ENCODE results near the gene RABEP2.
"Not testable (repeated sequence)": the region's sequence is repeated elsewhere in the genome, so short reads cannot be mapped to it uniquely, and the experiment has no call there.

RABEP2 gene

DNA sequence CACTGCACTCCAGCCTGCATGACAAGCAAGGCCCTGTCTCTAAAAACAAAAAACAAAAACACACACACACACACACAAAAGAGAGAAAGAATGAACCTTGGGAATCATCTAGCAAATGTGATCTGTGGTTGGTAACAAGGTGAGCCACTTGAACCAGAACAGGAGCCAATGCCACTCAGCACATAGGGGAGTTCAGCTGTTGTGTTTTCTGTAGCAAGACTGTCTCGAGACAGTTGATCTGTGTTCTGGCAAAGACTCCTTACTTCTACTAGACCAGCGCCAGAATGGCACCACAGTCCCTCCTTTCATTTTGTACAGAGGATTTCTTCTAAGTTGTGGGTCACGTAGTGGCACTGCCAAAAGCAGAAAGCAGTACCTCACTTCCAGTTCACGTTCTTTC lies 26.1 kb downstream of the RABEP2 start:
- H3K4me3 ChIP-seq (ENCODE audit: low read depth, low read length): no peak overlapping the region
- no peak for DNase-seq (ENCODE audit: low read depth)
- TF ChIP-seq, protein P1, sequence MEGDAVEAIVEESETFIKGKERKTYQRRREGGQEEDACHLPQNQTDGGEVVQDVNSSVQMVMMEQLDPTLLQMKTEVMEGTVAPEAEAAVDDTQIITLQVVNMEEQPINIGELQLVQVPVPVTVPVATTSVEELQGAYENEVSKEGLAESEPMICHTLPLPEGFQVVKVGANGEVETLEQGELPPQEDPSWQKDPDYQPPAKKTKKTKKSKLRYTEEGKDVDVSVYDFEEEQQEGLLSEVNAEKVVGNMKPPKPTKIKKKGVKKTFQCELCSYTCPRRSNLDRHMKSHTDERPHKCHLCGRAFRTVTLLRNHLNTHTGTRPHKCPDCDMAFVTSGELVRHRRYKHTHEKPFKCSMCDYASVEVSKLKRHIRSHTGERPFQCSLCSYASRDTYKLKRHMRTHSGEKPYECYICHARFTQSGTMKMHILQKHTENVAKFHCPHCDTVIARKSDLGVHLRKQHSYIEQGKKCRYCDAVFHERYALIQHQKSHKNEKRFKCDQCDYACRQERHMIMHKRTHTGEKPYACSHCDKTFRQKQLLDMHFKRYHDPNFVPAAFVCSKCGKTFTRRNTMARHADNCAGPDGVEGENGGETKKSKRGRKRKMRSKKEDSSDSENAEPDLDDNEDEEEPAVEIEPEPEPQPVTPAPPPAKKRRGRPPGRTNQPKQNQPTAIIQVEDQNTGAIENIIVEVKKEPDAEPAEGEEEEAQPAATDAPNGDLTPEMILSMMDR (IDR thresholded peaks at IDR 0.05; ENCODE audit: control insufficient read depth, extremely low read depth, insufficient read depth): no peak

DNA sequence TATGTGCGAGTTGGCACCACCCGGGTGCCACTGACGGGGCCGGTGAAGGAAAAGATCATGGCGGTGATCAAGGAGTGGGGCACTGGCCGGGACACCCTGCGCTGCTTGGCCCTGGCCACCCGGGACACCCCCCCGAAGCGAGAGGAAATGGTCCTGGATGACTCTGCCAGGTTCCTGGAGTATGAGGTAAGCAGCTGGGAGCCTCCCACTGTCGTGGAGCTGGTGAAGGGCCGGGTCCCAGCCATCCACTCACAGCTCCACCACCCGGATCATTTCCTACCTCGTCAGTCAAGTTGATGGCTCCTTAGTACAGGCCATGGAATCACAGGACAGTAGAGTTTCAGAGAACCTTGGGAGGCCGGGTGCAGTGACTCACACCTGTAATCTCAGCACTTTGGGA lies 26.8 kb downstream of the RABEP2 start:
- DNase-seq (ENCODE audit: low read depth): no peak
- TF ChIP-seq, protein P1 (IDR thresholded peaks at IDR 0.05; ENCODE audit: control insufficient read depth, extremely low read depth, insufficient read depth): no peak
- no peak overlapping the region for H3K4me3 ChIP-seq (ENCODE audit: low read depth, low read length)

DNA sequence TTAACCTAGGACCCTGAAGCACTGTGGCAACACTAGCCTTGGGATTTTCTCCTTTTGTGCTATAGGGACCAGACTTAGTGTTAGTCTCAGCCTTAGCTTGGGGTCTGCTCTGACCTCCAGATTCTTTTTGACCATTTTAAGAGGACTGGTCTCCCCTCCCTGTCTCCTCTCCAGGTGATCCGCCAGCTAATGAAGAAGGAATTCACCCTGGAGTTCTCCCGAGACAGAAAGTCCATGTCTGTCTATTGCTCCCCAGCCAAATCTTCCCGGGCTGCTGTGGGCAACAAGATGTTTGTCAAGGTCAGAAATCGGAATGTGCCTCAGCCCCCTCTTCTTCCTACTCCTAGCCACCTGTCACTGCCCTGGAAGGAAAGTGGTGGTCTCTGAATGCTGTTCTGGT lies 27.2 kb downstream of the RABEP2 start:
- H3K4me3 ChIP-seq (ENCODE audit: low read depth, low read length): no peak overlapping the region
- DNase-seq (ENCODE audit: low read depth): no peak
- TF ChIP-seq, protein P1 (IDR thresholded peaks at IDR 0.05; ENCODE audit: control insufficient read depth, extremely low read depth, insufficient read depth): no peak

DNA sequence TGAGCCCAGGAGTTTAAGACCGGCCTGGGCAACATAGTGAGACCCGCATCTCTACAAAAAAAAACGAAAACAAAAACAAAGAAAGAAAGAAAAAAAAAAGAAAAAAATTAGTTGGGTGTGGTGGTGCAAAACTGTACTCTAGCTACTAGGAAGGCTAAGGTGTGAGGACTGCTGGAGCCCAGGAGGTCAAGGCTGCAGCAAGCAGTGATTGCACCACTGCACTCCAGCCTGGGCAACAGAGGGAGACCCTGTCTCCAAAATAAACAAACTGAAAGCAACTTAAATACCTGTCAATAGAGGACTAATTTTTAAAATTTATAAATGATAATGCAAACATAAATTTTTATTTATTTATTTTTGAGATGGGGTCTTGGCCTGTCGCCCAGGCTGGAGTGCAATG lies 29.4 kb downstream of the RABEP2 start:
- no peak overlapping the region for H3K4me3 ChIP-seq (ENCODE audit: low read depth, low read length)
- TF ChIP-seq, protein P1 (IDR thresholded peaks at IDR 0.05; ENCODE audit: control insufficient read depth, extremely low read depth, insufficient read depth): no peak
- no peak for DNase-seq (ENCODE audit: low read depth)

DNA sequence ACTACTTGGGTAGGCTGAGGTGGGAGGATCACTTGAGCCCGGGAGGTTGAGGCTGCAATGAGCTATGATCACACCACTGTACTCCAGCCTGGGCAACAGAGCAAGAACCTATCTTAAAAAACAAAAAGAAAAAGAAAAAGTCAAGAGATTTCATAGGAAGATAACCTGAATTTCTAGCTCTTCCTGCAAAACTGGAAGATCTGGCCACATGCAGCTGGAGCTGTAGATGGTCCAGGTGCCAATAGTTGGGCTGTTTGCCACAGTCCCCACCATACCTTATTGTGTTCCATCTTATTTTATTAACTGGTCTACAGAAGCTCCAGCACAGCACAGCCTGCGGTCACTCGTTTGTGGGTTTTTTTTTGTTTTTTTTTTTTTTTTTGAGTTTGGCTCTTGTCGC lies 31.7 kb downstream of the RABEP2 start:
- TF ChIP-seq, protein P1 (IDR thresholded peaks at IDR 0.05; ENCODE audit: control insufficient read depth, extremely low read depth, insufficient read depth): no peak
- DNase-seq (ENCODE audit: low read depth): peak; percentile 26
- no peak overlapping the region for H3K4me3 ChIP-seq (ENCODE audit: low read depth, low read length)

DNA sequence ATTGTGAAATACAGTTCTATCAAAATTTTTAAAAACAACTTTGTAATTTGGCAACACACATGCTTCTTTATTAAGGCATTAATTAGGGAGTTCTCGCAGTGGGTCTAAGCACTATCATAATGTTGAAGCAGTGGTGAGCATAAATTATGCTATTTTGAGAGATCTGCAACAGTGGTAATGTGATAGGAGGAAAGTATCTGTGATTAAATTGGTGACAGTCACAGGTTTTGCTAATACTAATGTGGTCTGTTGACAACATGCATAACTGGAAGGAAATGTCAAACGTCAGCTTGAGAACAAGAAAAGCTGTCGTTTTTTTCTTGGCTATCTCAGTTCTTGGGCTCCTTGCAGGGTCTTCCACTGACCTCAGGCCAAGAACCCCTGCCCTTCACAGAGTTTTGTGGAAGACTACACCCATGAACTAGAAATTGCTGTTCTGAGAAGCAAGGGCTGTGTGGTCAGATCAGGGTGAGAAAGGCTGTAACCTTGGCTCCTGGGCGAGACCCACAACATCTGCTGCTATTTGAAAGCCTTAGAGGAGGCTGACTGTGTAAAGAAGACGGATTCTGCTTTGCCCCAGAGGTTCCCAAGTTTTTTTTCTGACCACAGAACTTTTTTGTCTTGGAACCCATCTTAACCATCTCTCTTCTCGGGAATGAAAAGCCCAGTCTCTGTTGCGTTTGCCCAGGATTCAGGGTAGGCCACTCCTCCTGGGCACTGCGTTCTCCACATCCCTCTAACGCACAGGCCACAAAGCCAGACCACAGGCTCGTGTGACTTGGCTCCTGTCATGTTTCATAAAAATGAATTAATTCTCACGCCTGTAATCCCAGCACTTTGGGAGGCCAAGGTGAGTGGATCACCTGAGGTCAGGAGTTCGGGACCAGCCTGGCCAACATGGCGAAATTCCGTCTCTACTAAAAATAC lies 32.8 kb downstream of the RABEP2 start:
- TF ChIP-seq, protein P1 (IDR thresholded peaks at IDR 0.05; ENCODE audit: control insufficient read depth, extremely low read depth, insufficient read depth): no peak
- DNase-seq (ENCODE audit: low read depth): no peak
- no peak overlapping the region for H3K4me3 ChIP-seq (ENCODE audit: low read depth, low read length)

DNA sequence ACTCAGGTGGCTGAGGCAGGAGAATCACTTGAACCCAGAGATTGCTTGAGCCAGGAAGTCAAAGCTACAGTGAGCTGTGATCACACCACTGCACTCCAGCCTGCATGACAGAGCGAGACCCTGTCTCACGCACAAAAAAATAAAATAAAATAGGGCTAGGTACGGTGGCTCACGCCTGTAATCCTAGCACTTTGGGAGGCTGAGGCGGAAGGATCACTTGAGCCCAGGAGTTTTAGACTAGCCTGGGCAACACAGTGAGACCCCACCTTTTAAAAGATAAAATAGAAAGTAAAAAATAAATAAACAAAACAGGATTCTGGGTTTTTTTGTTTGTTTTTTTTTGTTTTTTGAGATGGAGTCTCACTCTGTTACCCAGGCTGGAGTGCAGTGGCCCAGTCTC lies 34.7 kb downstream of the RABEP2 start:
- H3K4me3 ChIP-seq (ENCODE audit: low read depth, low read length); DNase-seq (ENCODE audit: low read depth): not testable (repeated sequence)

Measured in LNCaP clone FGC (cell line).